ENCODE data around the gene MAP3K12. TPM values are rescaled to one million over a fixed set of nuclear protein-coding genes. Genes with fewer than 3 reads are reported as not detected.

MAP3K12 gene
- total RNA-seq, 1 experiment from 2014 or later, result 21.9 TPM

GRCh38 chr12:53465679-53466078 lies 33.6 kb downstream of the MAP3K12 start:
- Histone ChIP-seq H3K9me2 (replicated peaks; ENCODE audit: insufficient read depth, low read length) (no peaks in the 10 kb centered on the region), H3K9ac (ENCODE audit: low read length) (no peak overlapping the region), H3K79me2 (ENCODE audit: low read length) (peaks cover 69% of the 10 kb centered on the region), H3K4me2 (ENCODE audit: low read depth, low read length, poor library complexity, severe bottlenecking) (no peak overlapping the region), H4K20me1 (ENCODE audit: insufficient read depth, low read depth, low read length) (peaks cover 29% of the 10 kb centered on the region; the same call in 1 of the 2 replicates), H3K4me1 (ENCODE audit: low read length) (no peaks in the 10 kb centered on the region), H3K27me3 (ENCODE audit: low read length) (no peaks in the 10 kb centered on the region), H3K4me3 (ENCODE audit: low read length) (no peak overlapping the region), H3K27ac (ENCODE audit: low read length) (no peak overlapping the region), H2AFZ (ENCODE audit: low read length) (no peak overlapping the region), H3K36me3 (ENCODE audit: insufficient read depth, low read length) (peaks cover 80% of the 10 kb centered on the region), H3K9me3 (ENCODE audit: low read length) (no peaks in the 10 kb centered on the region)
- DNase-seq, result no peak

GRCh38 chr12:53464685-53465418 lies 34.4 kb downstream of the MAP3K12 start:
- Histone ChIP-seq H3K36me3 (ENCODE audit: insufficient read depth, low read length) (peaks cover 85% of the 10 kb centered on the region), H3K4me2 (ENCODE audit: low read depth, low read length, poor library complexity, severe bottlenecking) (no peak overlapping the region), H3K4me3 (ENCODE audit: low read length) (no peak overlapping the region), H3K9me3 (ENCODE audit: low read length) (no peaks in the 10 kb centered on the region), H3K9me2 (replicated peaks; ENCODE audit: insufficient read depth, low read length) (no peaks in the 10 kb centered on the region), H3K79me2 (ENCODE audit: low read length) (peaks cover 75% of the 10 kb centered on the region), H2AFZ (ENCODE audit: low read length) (no peak overlapping the region), H3K27ac (ENCODE audit: low read length) (no peak overlapping the region), H3K4me1 (ENCODE audit: low read length) (no peaks in the 10 kb centered on the region), H3K9ac (ENCODE audit: low read length) (no peak overlapping the region), H3K27me3 (ENCODE audit: low read length) (no peaks in the 10 kb centered on the region), H4K20me1 (ENCODE audit: insufficient read depth, low read depth, low read length) (peaks cover 29% of the 10 kb centered on the region; the same call in 1 of the 2 replicates)
- no peak for DNase-seq

- Histone ChIP-seq H3K27me3 (ENCODE audit: low read length) (no peaks in the 10 kb centered on the region), H2AFZ (ENCODE audit: low read length) (no peak overlapping the region), H3K36me3 (ENCODE audit: insufficient read depth, low read length) (peaks cover 90% of the 10 kb centered on the region), H3K9ac (ENCODE audit: low read length) (no peak overlapping the region), H3K79me2 (ENCODE audit: low read length) (peaks cover 84% of the 10 kb centered on the region), H3K4me1 (ENCODE audit: low read length) (no peaks in the 10 kb centered on the region), H3K4me2 (ENCODE audit: low read depth, low read length, poor library complexity, severe bottlenecking) (no peak overlapping the region), H3K27ac (ENCODE audit: low read length) (no peak overlapping the region), H3K9me2 (replicated peaks; ENCODE audit: insufficient read depth, low read length) (no peaks in the 10 kb centered on the region), H3K9me3 (ENCODE audit: low read length) (no peaks in the 10 kb centered on the region), H4K20me1 (ENCODE audit: insufficient read depth, low read depth, low read length) (peaks cover 33% of the 10 kb centered on the region; the same call in 1 of the 2 replicates), H3K4me3 (ENCODE audit: low read length) (no peak overlapping the region)
- no peak for DNase-seq
Observed at GRCh38 chr12:53463802-53464560, 35.3 kb downstream of the MAP3K12 start.

- H3K4me1 ChIP-seq (ENCODE audit: low read length), result no peaks in the 10 kb centered on the region
- peaks cover 37% of the 10 kb centered on the region; the same call in 1 of the 2 replicates for H4K20me1 ChIP-seq (ENCODE audit: insufficient read depth, low read depth, low read length)
- no peak overlapping the region for H3K27ac ChIP-seq (ENCODE audit: low read length)
- H2AFZ ChIP-seq (ENCODE audit: low read length), result no peak overlapping the region
- H3K4me2 ChIP-seq (ENCODE audit: low read depth, low read length, poor library complexity, severe bottlenecking), result no peak overlapping the region
- H3K9me2 ChIP-seq (replicated peaks; ENCODE audit: insufficient read depth, low read length), result no peaks in the 10 kb centered on the region
- H3K36me3 ChIP-seq (ENCODE audit: insufficient read depth, low read length), result peaks cover 94% of the 10 kb centered on the region
- DNase-seq, result no peak
- no peaks in the 10 kb centered on the region for H3K27me3 ChIP-seq (ENCODE audit: low read length)
- H3K9ac ChIP-seq (ENCODE audit: low read length), result no peak overlapping the region
- H3K4me3 ChIP-seq (ENCODE audit: low read length), result no peak overlapping the region
- peaks cover 82% of the 10 kb centered on the region for H3K79me2 ChIP-seq (ENCODE audit: low read length)
- H3K9me3 ChIP-seq (ENCODE audit: low read length), result no peaks in the 10 kb centered on the region
Observed at GRCh38 chr12:53462935-53463334, 36.3 kb downstream of the MAP3K12 start.

GRCh38 chr12:53461591-53461990 lies 37.7 kb downstream of the MAP3K12 start:
- Histone ChIP-seq H4K20me1 (ENCODE audit: insufficient read depth, low read depth, low read length) (peaks cover 44% of the 10 kb centered on the region), H3K27ac (ENCODE audit: low read length) (no peak overlapping the region), H3K9me3 (ENCODE audit: low read length) (no peaks in the 10 kb centered on the region), H3K9me2 (replicated peaks; ENCODE audit: insufficient read depth, low read length) (no peaks in the 10 kb centered on the region), H2AFZ (ENCODE audit: low read length) (no peak overlapping the region), H3K4me1 (ENCODE audit: low read length) (no peaks in the 10 kb centered on the region), H3K27me3 (ENCODE audit: low read length) (no peaks in the 10 kb centered on the region), H3K4me2 (ENCODE audit: low read depth, low read length, poor library complexity, severe bottlenecking) (no peak overlapping the region), H3K4me3 (ENCODE audit: low read length) (no peak overlapping the region), H3K79me2 (ENCODE audit: low read length) (peaks cover 86% of the 10 kb centered on the region), H3K9ac (ENCODE audit: low read length) (no peak overlapping the region), H3K36me3 (ENCODE audit: insufficient read depth, low read length) (peaks cover 87% of the 10 kb centered on the region)
- no peak for DNase-seq

GRCh38 chr12:53461059-53461458 lies 38.2 kb downstream of the MAP3K12 start:
- peaks cover 85% of the 10 kb centered on the region for H3K79me2 ChIP-seq (ENCODE audit: low read length)

GRCh38 chr12:53459097-53459496 lies 40.2 kb downstream of the MAP3K12 start:
- H2AFZ ChIP-seq (ENCODE audit: low read length), result no peak overlapping the region
- H3K9me2 ChIP-seq (replicated peaks; ENCODE audit: insufficient read depth, low read length), result no peaks in the 10 kb centered on the region
- peaks cover 49% of the 10 kb centered on the region for H4K20me1 ChIP-seq (ENCODE audit: insufficient read depth, low read depth, low read length)
- no peaks in the 10 kb centered on the region for H3K27me3 ChIP-seq (ENCODE audit: low read length)
- no peaks in the 10 kb centered on the region for H3K9me3 ChIP-seq (ENCODE audit: low read length)
- peaks cover 90% of the 10 kb centered on the region for H3K36me3 ChIP-seq (ENCODE audit: insufficient read depth, low read length)
- H3K27ac ChIP-seq (ENCODE audit: low read length), result no peak overlapping the region
- peaks cover 8% of the 10 kb centered on the region for H3K4me1 ChIP-seq (ENCODE audit: low read length)
- H3K4me2 ChIP-seq (ENCODE audit: low read depth, low read length, poor library complexity, severe bottlenecking), result no peak overlapping the region
- no peak overlapping the region for H3K4me3 ChIP-seq (ENCODE audit: low read length)
- no peak for DNase-seq
- H3K79me2 ChIP-seq (ENCODE audit: low read length), result peaks cover 90% of the 10 kb centered on the region
- H3K9ac ChIP-seq (ENCODE audit: low read length), result no peak overlapping the region

More at GRCh38 chr12:53461059-53461458, 38.2 kb downstream of the MAP3K12 start:
- no peak overlapping the region for H3K27ac ChIP-seq (ENCODE audit: low read length)
- H3K4me3 ChIP-seq (ENCODE audit: low read length), result no peak overlapping the region
- no peak overlapping the region for H3K4me2 ChIP-seq (ENCODE audit: low read depth, low read length, poor library complexity, severe bottlenecking)
- no peaks in the 10 kb centered on the region for H3K27me3 ChIP-seq (ENCODE audit: low read length)
- no peak overlapping the region for H3K9ac ChIP-seq (ENCODE audit: low read length)
- H4K20me1 ChIP-seq (ENCODE audit: insufficient read depth, low read depth, low read length), result peaks cover 46% of the 10 kb centered on the region
- DNase-seq, result no peak
- no peaks in the 10 kb centered on the region for H3K4me1 ChIP-seq (ENCODE audit: low read length)
- no peaks in the 10 kb centered on the region for H3K9me2 ChIP-seq (replicated peaks; ENCODE audit: insufficient read depth, low read length)
- H3K36me3 ChIP-seq (ENCODE audit: insufficient read depth, low read length), result peaks cover 87% of the 10 kb centered on the region
- no peaks in the 10 kb centered on the region for H3K9me3 ChIP-seq (ENCODE audit: low read length)
- H2AFZ ChIP-seq (ENCODE audit: low read length), result no peak overlapping the region

- no peak overlapping the region for H3K9ac ChIP-seq (ENCODE audit: low read length)
- H3K27me3 ChIP-seq (ENCODE audit: low read length), result no peaks in the 10 kb centered on the region
- no peaks in the 10 kb centered on the region for H3K9me3 ChIP-seq (ENCODE audit: low read length)
- H3K27ac ChIP-seq (ENCODE audit: low read length), result no peak overlapping the region
- H3K4me2 ChIP-seq (ENCODE audit: low read depth, low read length, poor library complexity, severe bottlenecking), result no peak overlapping the region
- H3K4me1 ChIP-seq (ENCODE audit: low read length), result peaks cover 22% of the 10 kb centered on the region
- H3K4me3 ChIP-seq (ENCODE audit: low read length), result no peak overlapping the region
- DNase-seq, result no peak
- no peak overlapping the region for H2AFZ ChIP-seq (ENCODE audit: low read length)
- peaks cover 57% of the 10 kb centered on the region for H4K20me1 ChIP-seq (ENCODE audit: insufficient read depth, low read depth, low read length)
- H3K36me3 ChIP-seq (ENCODE audit: insufficient read depth, low read length), result peaks cover 82% of the 10 kb centered on the region
- no peaks in the 10 kb centered on the region for H3K9me2 ChIP-seq (replicated peaks; ENCODE audit: insufficient read depth, low read length)
- peaks cover 89% of the 10 kb centered on the region for H3K79me2 ChIP-seq (ENCODE audit: low read length)
Observed at GRCh38 chr12:53456654-53457366, 42.4 kb downstream of the MAP3K12 start.
